ENCODE data around the gene PHKG2.
A peak's percentile ranks its signal among the peaks of the same experiment; 100 is the strongest.

PHKG2 gene

GRCh38 chr16:30757316-30757715 lies 9.1 kb downstream of the PHKG2 start:
- peak; percentile 49 for DNase-seq (ENCODE audit: low spot score)

- DNase-seq (ENCODE audit: low spot score), result no peak
These were observed 10.8 kb downstream of the PHKG2 start for GRCh38 chr16:30758988-30759491.

- no peak for DNase-seq (ENCODE audit: low spot score)
These were observed 11.9 kb downstream of the PHKG2 start for GRCh38 chr16:30760001-30760559.

GRCh38 chr16:30760577-30761426 lies 12.6 kb downstream of the PHKG2 start:
- no peak for DNase-seq (ENCODE audit: low spot score)

GRCh38 chr16:30761427-30761927 lies 13.3 kb downstream of the PHKG2 start:
- no peak for DNase-seq (ENCODE audit: low spot score)

GRCh38 chr16:30761928-30762902 lies 14.0 kb downstream of the PHKG2 start, which contains the start of the genes CFAP119 and RNF40:
TSS of gene CFAP119 (minus strand) at chr16:30762062. CDS start at chr16:30761748, 314 bp downstream.
TSS of gene RNF40 (plus strand) at chr16:30762322. CDS start at chr16:30762546, 224 bp downstream.
- DNase-seq (ENCODE audit: low spot score), result peak; percentile 99

- no peak for DNase-seq (ENCODE audit: low spot score)
These were observed 14.9 kb downstream of the PHKG2 start for GRCh38 chr16:30762991-30763725.

GRCh38 chr16:30764086-30764485 lies 15.9 kb downstream of the PHKG2 start:
- no peak for DNase-seq (ENCODE audit: low spot score)

- DNase-seq (ENCODE audit: low spot score), result no peak
These were observed 16.7 kb downstream of the PHKG2 start for GRCh38 chr16:30764816-30765465.

GRCh38 chr16:30766206-30766932 lies 18.1 kb downstream of the PHKG2 start:
- DNase-seq (ENCODE audit: low spot score), result no peak

GRCh38 chr16:30766933-30767284 lies 18.7 kb downstream of the PHKG2 start:
- DNase-seq (ENCODE audit: low spot score), result no peak

- DNase-seq (ENCODE audit: low spot score), result no peak
These were observed 19.7 kb downstream of the PHKG2 start for GRCh38 chr16:30767767-30768465.

- no peak for DNase-seq (ENCODE audit: low spot score)
These were observed 20.5 kb downstream of the PHKG2 start for GRCh38 chr16:30768583-30769181.

GRCh38 chr16:30769379-30770089 lies 21.3 kb downstream of the PHKG2 start:
- no peak for DNase-seq (ENCODE audit: low spot score)

- no peak for DNase-seq (ENCODE audit: low spot score)
These were observed 23.5 kb downstream of the PHKG2 start for GRCh38 chr16:30771726-30772125.

GRCh38 chr16:30773826-30774225 lies 25.6 kb downstream of the PHKG2 start:
- DNase-seq (ENCODE audit: low spot score), result no peak

- peak; percentile 41 for DNase-seq (ENCODE audit: low spot score)
These were observed 26.3 kb downstream of the PHKG2 start for GRCh38 chr16:30774367-30775130.

GRCh38 chr16:30775131-30775391 lies 26.8 kb downstream of the PHKG2 start:
- no peak for DNase-seq (ENCODE audit: low spot score)

All from cerebellar cortex (tissue), 1 donor.